HG03457 (cell line): ENCODE measurements around the gene SUPT20H.

Experiments used
- ATAC-seq: cut with Tn5 transposase; IDR thresholded peaks from one replicate; pipeline ENCODE4 v1.9.1; 2021; ENCODE audit warnings: moderate number of reproducible peaks; ENCODE audit not compliant: unreplicated experiment

SUPT20H gene

GRCh38 chr13:37058910-37059847, at the start of gene SUPT20H:
Gene SUPT20H, minus strand, starts transcription at chr13:37059688. Its CDS starts 8,198 bp downstream, at chr13:37051490.
- ATAC-seq, result peak; percentile 98

DNA sequence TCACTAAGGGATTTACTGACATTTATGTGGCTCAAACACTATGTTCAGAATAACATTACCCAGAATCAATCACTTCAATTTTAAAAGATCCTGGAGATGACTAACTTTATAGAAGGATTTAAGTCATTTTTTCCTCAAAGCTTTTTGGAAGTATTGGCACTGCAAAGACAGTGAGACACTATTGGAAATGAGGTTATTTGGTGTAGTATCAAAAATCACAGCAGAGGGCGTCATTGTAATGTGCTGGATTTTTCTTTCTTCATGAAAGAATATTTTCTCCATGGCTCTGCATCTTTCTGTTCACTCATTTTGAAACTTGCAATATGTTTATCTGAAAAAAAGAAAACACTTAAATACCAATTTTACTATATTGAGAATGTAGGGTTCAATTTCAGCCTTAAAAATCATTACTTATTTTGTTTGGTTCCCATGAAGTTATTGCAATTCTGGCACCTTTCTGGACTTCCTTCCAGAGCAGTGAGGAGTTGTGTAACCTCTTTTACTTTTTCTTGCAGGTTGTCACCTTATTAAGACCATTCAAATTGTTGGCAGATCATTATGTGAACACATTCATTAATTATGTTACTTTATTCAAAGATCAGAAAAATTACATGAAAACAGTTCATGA, 49.7 kb upstream of the SUPT20H start:
- no peak for ATAC-seq

GRCh38 chr13:37107868-37108267, 48.4 kb upstream of the SUPT20H start:
- ATAC-seq, result no peak

- ATAC-seq, result no peak
Measured at GRCh38 chr13:37107456-37107855, 48.0 kb upstream of the SUPT20H start.

GRCh38 chr13:37106642-37107041, 47.2 kb upstream of the SUPT20H start:
- no peak for ATAC-seq

GRCh38 chr13:37105251-37105714, 45.8 kb upstream of the SUPT20H start, which contains the start of gene CSNK1A1L:
Gene CSNK1A1L, minus strand, starts transcription at chr13:37105664. Its CDS starts 408 bp downstream, at chr13:37105256.
- ATAC-seq, result no peak

DNA sequence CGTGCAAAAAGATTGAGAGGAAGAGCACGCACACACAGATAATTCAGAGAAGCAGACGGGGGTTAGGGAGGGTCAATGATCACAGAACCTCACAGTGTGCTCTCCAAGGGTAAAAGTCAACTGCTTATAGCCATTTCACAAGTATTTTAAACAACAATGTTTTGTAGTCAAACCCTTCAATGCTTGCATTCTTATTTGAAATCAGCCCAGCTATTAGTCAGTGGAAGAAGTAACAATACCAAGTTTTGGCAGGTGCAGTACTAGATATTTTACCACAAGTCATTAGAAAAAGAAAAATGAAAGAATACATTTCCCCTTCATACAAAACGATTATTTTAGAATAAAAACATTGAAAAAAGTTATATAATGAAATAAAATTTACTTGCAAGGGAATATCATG, 43.4 kb upstream of the SUPT20H start:
- ATAC-seq, result no peak

DNA sequence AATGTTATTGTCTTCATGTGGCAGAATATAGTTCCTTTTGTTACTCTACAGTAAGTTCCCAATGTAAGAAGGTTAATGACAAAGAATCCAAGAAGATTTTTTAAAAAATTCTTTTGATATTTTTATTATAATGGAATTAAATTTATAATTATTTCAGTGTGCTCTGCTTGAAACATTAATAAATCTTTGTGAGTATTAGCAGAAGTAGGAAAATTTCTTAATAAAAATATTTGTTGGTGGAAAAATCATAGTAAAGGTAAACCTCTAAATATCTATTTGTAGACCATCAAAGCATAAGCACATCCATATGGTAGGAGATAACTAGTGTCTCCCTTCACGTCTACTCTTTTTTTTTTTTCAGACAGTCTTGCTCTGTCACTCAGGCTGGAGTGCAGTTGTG, 41.7 kb upstream of the SUPT20H start:
- ATAC-seq, result no peak

GRCh38 chr13:37100731-37101130, 41.2 kb upstream of the SUPT20H start:
- ATAC-seq, result no peak

GRCh38 chr13:37097076-37097475, 37.6 kb upstream of the SUPT20H start:
- ATAC-seq, result no peak

GRCh38 chr13:37094840-37095239, 35.4 kb upstream of the SUPT20H start:
- ATAC-seq, result no peak

- no peak for ATAC-seq
Measured at GRCh38 chr13:37094099-37094498, 34.6 kb upstream of the SUPT20H start.

GRCh38 chr13:37091835-37092234, 32.3 kb upstream of the SUPT20H start:
- ATAC-seq, result no peak

DNA sequence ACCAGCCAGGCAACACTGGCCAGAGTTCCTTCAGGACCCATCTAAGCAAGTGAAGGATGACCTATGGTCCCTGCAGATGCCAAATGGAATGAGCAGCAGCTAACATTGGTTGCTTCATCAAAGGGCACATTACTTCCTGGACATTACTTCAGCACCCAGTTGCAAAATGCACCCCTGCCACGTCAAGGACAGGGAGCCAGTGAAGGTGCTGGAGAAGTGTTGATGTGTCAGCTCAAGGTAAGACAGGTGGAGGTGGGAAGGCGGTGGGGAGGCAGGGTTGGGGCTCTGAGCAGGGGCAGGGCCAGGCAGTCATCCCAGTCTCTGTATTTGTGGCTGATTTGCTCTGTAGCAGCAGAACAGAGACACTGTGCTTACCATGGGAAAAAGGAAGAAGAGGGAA, 31.4 kb upstream of the SUPT20H start:
- no peak for ATAC-seq

DNA sequence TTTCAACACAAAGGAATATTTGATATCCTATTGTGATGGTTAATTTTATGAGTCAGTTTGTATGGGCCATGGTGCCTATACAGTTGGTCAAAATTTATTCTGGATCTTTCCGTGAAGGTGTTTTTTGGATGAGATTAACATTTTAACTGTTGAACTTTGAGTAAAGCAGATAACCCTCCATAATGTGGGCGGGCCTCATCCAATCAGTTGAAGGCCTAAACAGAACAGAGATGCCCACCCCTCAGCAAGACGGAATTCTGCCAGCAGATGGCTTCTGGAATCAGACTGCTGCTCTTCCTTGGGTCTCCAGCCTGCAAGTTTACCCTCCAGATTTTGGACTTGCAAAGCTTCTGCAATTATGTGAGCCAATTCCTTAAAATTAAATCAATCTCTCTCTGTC, 30.0 kb upstream of the SUPT20H start:
- ATAC-seq, result no peak

DNA sequence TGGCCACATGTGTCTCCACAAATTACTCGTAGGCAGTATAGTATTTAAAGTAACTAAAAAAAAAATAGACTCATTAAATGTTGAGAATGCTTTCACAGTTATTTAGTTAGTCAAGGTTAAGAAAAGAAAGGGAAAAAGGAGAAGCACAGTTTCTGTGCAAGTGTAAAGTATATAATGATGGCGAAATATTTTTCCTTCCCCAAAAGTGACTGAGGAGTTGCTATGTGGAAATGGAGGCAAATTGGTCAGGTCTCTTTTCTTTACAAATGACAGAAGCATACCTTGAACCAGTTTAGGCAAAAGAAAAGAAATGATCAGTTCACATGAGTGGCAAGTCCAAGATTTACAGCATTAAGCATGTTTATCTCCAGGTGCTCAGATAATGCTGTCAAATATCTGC, 28.0 kb upstream of the SUPT20H start:
- no peak for ATAC-seq

GRCh38 chr13:37085606-37086005, 26.1 kb upstream of the SUPT20H start:
- ATAC-seq, result no peak

DNA sequence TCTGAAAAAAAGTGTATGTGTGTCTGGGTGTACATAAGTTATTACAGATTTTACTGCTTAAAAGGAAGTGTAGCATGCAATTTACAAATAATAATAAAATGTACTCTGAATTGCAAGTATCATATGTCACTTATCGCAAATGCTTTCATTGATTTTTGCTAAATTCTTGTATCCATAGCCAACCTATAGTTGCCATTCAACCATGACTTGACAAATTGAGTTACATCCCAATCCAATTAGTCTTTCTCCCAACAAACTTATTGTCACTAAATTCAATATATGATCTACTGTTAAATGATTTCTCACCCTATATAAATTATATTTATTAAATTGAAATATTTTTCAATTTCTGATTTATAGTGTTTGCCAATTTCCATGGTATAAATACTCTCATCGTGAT, 17.3 kb upstream of the SUPT20H start:
- ATAC-seq, result no peak

- no peak for ATAC-seq
Measured at GRCh38 chr13:37075164-37075563, 15.7 kb upstream of the SUPT20H start.

- ATAC-seq, result no peak
Measured at GRCh38 chr13:37074703-37075102, 15.2 kb upstream of the SUPT20H start.

- no peak for ATAC-seq
Measured at GRCh38 chr13:37072024-37072423, 12.5 kb upstream of the SUPT20H start.

DNA sequence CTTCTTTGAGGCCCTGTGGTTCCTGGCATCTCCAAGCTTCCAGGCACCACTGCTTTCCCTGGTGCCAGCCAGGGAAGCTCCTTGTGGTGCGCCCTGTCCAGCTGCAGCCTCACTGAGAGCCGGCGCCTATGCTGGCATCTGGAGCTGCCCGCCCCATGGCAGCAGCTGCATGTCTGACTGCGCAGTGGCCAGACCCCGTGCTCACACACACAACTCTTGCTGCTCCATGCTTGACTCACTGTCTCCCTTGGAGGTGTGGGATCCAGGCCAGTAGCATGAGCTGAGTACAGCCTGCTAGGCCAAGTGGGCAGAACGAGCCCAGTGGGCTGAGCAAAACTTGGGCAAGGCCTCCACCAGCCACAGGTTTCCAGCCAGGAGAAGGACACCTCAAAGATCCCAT, 11.5 kb upstream of the SUPT20H start:
- ATAC-seq, result no peak
